H9 (cell line): ENCODE measurements around the gene DCPS. TPM values are rescaled to one million over a fixed set of nuclear protein-coding genes. Genes with fewer than 3 reads are reported as not detected.

Experiments used
- DNase-seq: peaks from one replicate; pipeline ENCODE4 v3.0.0-alpha.2; 2017
- H2AFZ ChIP-seq: one replicate; pipeline ENCODE4 v1.6.1; 2013; ENCODE audit warnings: mild to moderate bottlenecking, low read length, control low read depth, moderate library complexity
- H2AK5ac ChIP-seq: 2 replicates; pipeline ENCODE4 v1.6.1; 2013; ENCODE audit warnings: low read length, control low read depth, mixed read lengths; ENCODE audit not compliant: insufficient read length
- H2BK120ac ChIP-seq: one replicate; pipeline ENCODE4 v1.6.1; 2013; ENCODE audit warnings: low read depth, mild to moderate bottlenecking, low read length, control low read depth, inconsistent platforms; ENCODE audit not compliant: poor library complexity, severe bottlenecking
- H2BK12ac ChIP-seq: 2 replicates; pipeline ENCODE4 v1.6.1; 2013; ENCODE audit warnings: low read length, control low read depth, mixed read lengths, low read depth; ENCODE audit not compliant: insufficient read length
- H2BK15ac ChIP-seq: 2 replicates; pipeline ENCODE4 v1.6.1; 2013; ENCODE audit warnings: low read depth, low read length, control low read depth
- H2BK20ac ChIP-seq: one replicate; pipeline ENCODE4 v1.6.1; 2013; ENCODE audit warnings: low read depth, mild to moderate bottlenecking, low read length, control low read depth, inconsistent platforms; ENCODE audit not compliant: poor library complexity, severe bottlenecking
- H2BK5ac ChIP-seq: 2 replicates; pipeline ENCODE4 v1.6.1; 2013; ENCODE audit warnings: low read length, control low read depth, mixed read lengths; ENCODE audit not compliant: insufficient read length
- H3K14ac ChIP-seq: 2 replicates; pipeline ENCODE4 v1.6.1; 2013; ENCODE audit warnings: low read length, control low read depth; ENCODE audit not compliant: insufficient read depth
- H3K18ac ChIP-seq: 2 replicates; pipeline ENCODE4 v1.6.1; 2013; ENCODE audit warnings: low read depth, mild to moderate bottlenecking, mixed read lengths, low read length, control low read depth; ENCODE audit not compliant: insufficient read length
- H3K23ac ChIP-seq: 2 replicates; pipeline ENCODE4 v1.6.1; 2013; ENCODE audit warnings: low read length, control low read depth, mixed read lengths, low read depth; ENCODE audit not compliant: insufficient read length
- H3K23me2 ChIP-seq: 2 replicates; pipeline ENCODE4 v1.6.1; 2013; ENCODE audit warnings: low read depth, mild to moderate bottlenecking, mixed read lengths, low read length, control low read depth; ENCODE audit not compliant: insufficient read length, poor library complexity, severe bottlenecking
- H3K27ac ChIP-seq: 2 replicates; pipeline ENCODE4 v1.5.1; 2013; ENCODE audit warnings: low read length, control low read depth, mixed read lengths, low read depth; ENCODE audit not compliant: insufficient read length
- H3K27me3 ChIP-seq: 2 replicates; pipeline ENCODE4 v1.6.1; 2013; ENCODE audit warnings: low read length, control low read depth, inconsistent platforms; ENCODE audit not compliant: insufficient read depth
- H3K4ac ChIP-seq: 2 replicates; pipeline ENCODE4 v1.6.1; 2013; ENCODE audit warnings: low read depth, mild to moderate bottlenecking, control low read depth, inconsistent platforms, low read length, moderate library complexity
- H3K4me1 ChIP-seq: 2 replicates; pipeline ENCODE4 v1.6.1; 2013; ENCODE audit warnings: low read length, control low read depth, inconsistent platforms; ENCODE audit not compliant: insufficient read depth
- H3K4me2 ChIP-seq: 2 replicates; pipeline ENCODE4 v1.6.1; 2013; ENCODE audit warnings: low read length, control low read depth, mixed read lengths; ENCODE audit not compliant: insufficient read length, insufficient read depth
- H3K56ac ChIP-seq: 2 replicates; pipeline ENCODE4 v1.6.1; 2013; ENCODE audit warnings: low read depth, mild to moderate bottlenecking, mixed read lengths, low read length, control low read depth; ENCODE audit not compliant: insufficient read length
- H3K79me1 ChIP-seq: 2 replicates; pipeline ENCODE4 v1.6.1; 2013; ENCODE audit warnings: low read depth, mild to moderate bottlenecking, moderate library complexity, low read length, control low read depth, inconsistent platforms; ENCODE audit not compliant: insufficient read depth, poor library complexity, severe bottlenecking
- H3K79me2 ChIP-seq: 2 replicates; pipeline ENCODE4 v1.6.1; 2013; ENCODE audit warnings: low read length, control low read depth, inconsistent platforms; ENCODE audit not compliant: insufficient read depth
- H3K9ac ChIP-seq: 2 replicates; pipeline ENCODE4 v1.6.1; 2013; ENCODE audit warnings: low read length, control low read depth, mixed read lengths; ENCODE audit not compliant: insufficient read length; ENCODE audit errors: extremely low read depth
- H3K9me3 ChIP-seq: one replicate; pipeline ENCODE4 v1.6.1; 2013; ENCODE audit warnings: low read depth, low read length, inconsistent platforms; ENCODE audit not compliant: control insufficient read depth
- H3T11ph ChIP-seq: one replicate; pipeline ENCODE4 v1.6.1; 2013; ENCODE audit warnings: mild to moderate bottlenecking, low read length, control low read depth, inconsistent platforms
- H4K20me1 ChIP-seq: one replicate; pipeline ENCODE4 v1.6.1; 2013; ENCODE audit not compliant: control insufficient read depth, insufficient read length, insufficient read depth
- H4K5ac ChIP-seq: 2 replicates; pipeline ENCODE4 v1.6.1; 2013; ENCODE audit warnings: low read depth, mild to moderate bottlenecking, mixed read lengths, low read length, control low read depth; ENCODE audit not compliant: insufficient read length
- H4K8ac ChIP-seq: replicated peaks from 2 replicates; pipeline ENCODE4 v1.6.1; 2013; ENCODE audit warnings: low read length, control low read depth, mixed read lengths, low read depth; ENCODE audit not compliant: insufficient read length
- H4K91ac ChIP-seq: 2 replicates; pipeline ENCODE4 v1.6.1; 2013; ENCODE audit warnings: low read depth, mild to moderate bottlenecking, moderate library complexity, mixed read lengths, low read length, control low read depth; ENCODE audit not compliant: insufficient read length
- H3K27ac Mint-ChIP-seq, 3 experiments: 2 replicates in 2 of 3; 3 replicates in 1 of 3; pipeline ENCODE4 v1.8.0; 2020 to 2021; ENCODE audit warnings: mixed read lengths in 3 of 3, mild to moderate bottlenecking in 1 of 3, moderate library complexity in 1 of 3
- H3K27me3 Mint-ChIP-seq: 2 replicates; pipeline ENCODE4 v1.8.0; 2021; ENCODE audit warnings: low read depth, mild to moderate bottlenecking, moderate library complexity, mixed read lengths
- H3K36me3 Mint-ChIP-seq, 3 experiments: 2 replicates in 2 of 3; 3 replicates in 1 of 3; pipeline ENCODE4 v1.8.0; 2020 to 2021; ENCODE audit warnings: low read depth in 3 of 3, mixed read lengths in 3 of 3; ENCODE audit not compliant: insufficient read depth in 1 of 3
- H3K4me1 Mint-ChIP-seq, 2 experiments: 2 replicates each; pipeline ENCODE4 v1.8.0; 2020; ENCODE audit warnings: mixed read lengths in 2 of 2
- H3K4me3 Mint-ChIP-seq, 2 experiments: 2 replicates in 1 of 2; 3 replicates in 1 of 2; pipeline ENCODE4 v1.8.0; 2020 to 2021; ENCODE audit warnings: mild to moderate bottlenecking in 2 of 2, mixed read lengths in 2 of 2, moderate library complexity in 1 of 2
- H3K9me3 Mint-ChIP-seq, 2 experiments: 2 replicates in 1 of 2; 3 replicates in 1 of 2; pipeline ENCODE4 v1.8.0; 2020; ENCODE audit warnings: mild to moderate bottlenecking in 2 of 2, mixed read lengths in 2 of 2, moderate library complexity in 1 of 2
- CTCF ChIP-seq: fragments of 200-600 bp; sonication (generic); conservative IDR thresholded peaks from 3 replicates; pipeline ENCODE4 v1.8.0; 2021; ENCODE audit warnings: antibody characterized with exemption, mild to moderate bottlenecking
- WGBS: extraction: QIAGEN DNeasy Blood & Tissue Kit; methylation state at CpG from one replicate; pipeline ENCODE4 v1.1.7; 2013; ENCODE audit warnings: missing lambda C conversion rate, low lambda C conversion rate, mixed read lengths; ENCODE audit not compliant: insufficient read length; ENCODE audit errors: extremely low coverage; 5-methylcytosine and 5-hydroxymethylcytosine counted together
- total RNA-seq: library from RNA; stranded (reverse); gene quantifications from 2 replicates; pipeline ENCODE4 v1.2.1, GENCODE V29; 2021

The DCPS gene
- total RNA-seq, 1 experiment from 2014 or later, result 27.7 TPM

- no peak overlapping the region for H3K4me3 Mint-ChIP-seq
- no peak overlapping the region for H2BK20ac ChIP-seq
- H4K91ac ChIP-seq, result no peak overlapping the region
- H3K14ac ChIP-seq, result no peak overlapping the region
- no peaks in the 10 kb centered on the region for H3K27me3 ChIP-seq
- no peak overlapping the region for H2BK5ac ChIP-seq
- H3T11ph ChIP-seq, result no peak overlapping the region
- H3K4ac ChIP-seq, result no peak overlapping the region
- no peak for TF ChIP-seq CTCF
- peaks cover 2% of the 10 kb centered on the region; the same call in 1 of the 2 replicates for H3K27me3 Mint-ChIP-seq
- H3K79me1 ChIP-seq, result peaks cover 4% of the 10 kb centered on the region
- H2BK120ac ChIP-seq, result no peak overlapping the region
- peaks cover 4 to 5% of the 10 kb centered on the region in 2 experiments for H3K4me1 Mint-ChIP-seq
- H3K9me3 Mint-ChIP-seq, result no peaks in the 10 kb centered on the region
- H3K9me3 ChIP-seq, result no peaks in the 10 kb centered on the region
- H4K8ac ChIP-seq, result no peak overlapping the region
- no peak overlapping the region for H2AK5ac ChIP-seq
- no peak overlapping the region for H2BK15ac ChIP-seq
- DNase-seq, result no peak
- H4K5ac ChIP-seq, result no peak overlapping the region
- H3K4me2 ChIP-seq, result no peak overlapping the region
- no peak overlapping the region for H3K9ac ChIP-seq
- H2BK12ac ChIP-seq, result no peak overlapping the region
- no peak overlapping the region for H3K23ac ChIP-seq
- no peak overlapping the region for H3K27ac ChIP-seq
- WGBS, result no CpG with 5 or more reads among the region's 6 CpGs
- peaks cover 4% of the 10 kb centered on the region for H3K23me2 ChIP-seq
- no peak overlapping the region for H3K56ac ChIP-seq
- H3K18ac ChIP-seq, result no peak overlapping the region
- 0 out of 7 replicates have a peak overlapping the region, but pooled peaks of 1 of the 3 experiments have one; percentile 34 for H3K27ac Mint-ChIP-seq
- H2AFZ ChIP-seq, result no peak overlapping the region
- peaks cover 44 to 76% (median 65%) of the 10 kb centered on the region in 3 experiments for H3K36me3 Mint-ChIP-seq
- H4K20me1 ChIP-seq, result no peaks in the 10 kb centered on the region
- H3K79me2 ChIP-seq, result peaks cover 5% of the 10 kb centered on the region; the same call in 1 of the 2 replicates
- H3K4me1 ChIP-seq, result no peaks in the 10 kb centered on the region; the same call in 1 of the 2 replicates
Observed at GRCh38 chr11:126263489-126263888, 40.4 kb upstream of the DCPS start.
